ENCODE data around the gene TMEM164.
A peak's percentile ranks its signal among the peaks of the same experiment; 100 is the strongest.
"Not testable (repeated sequence)": the region's sequence is repeated elsewhere in the genome, so short reads cannot be mapped to it uniquely, and the experiment has no call there.

Gene TMEM164

DNA sequence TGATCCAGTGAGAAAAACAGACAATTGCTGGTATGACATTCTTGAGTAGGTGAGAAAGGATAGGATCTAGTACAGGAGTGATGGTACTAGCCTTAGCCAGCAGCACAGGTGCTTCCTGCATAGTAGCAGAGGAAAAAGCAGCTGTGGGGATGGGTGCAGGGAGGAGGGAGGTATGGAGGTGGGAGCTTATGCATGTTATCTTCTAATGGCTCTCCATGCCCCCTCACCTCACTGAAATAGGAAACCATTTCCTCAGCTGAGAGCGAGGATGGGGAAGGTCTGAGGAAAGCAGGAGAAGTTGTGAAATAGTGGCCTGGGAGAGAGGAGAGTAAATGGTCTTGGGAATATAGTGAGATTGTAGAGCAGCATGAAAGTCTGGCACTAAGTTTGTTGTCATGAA lies 136.3 kb downstream of the TMEM164 start:
- no peak overlapping the region for H3K27ac ChIP-seq (ENCODE audit: low read depth, low read length)
- H3K9me3 ChIP-seq (ENCODE audit: control insufficient read depth in 5 of 5, low read length in 5 of 5) = no peaks in the 10 kb centered on the region
- no peaks in the 10 kb centered on the region for H3K36me3 ChIP-seq (ENCODE audit: control insufficient read depth in 5 of 5, insufficient read depth in 5 of 5, low read length in 5 of 5)
- H3K27me3 ChIP-seq (ENCODE audit: control insufficient read depth in 5 of 5, insufficient read depth in 4 of 5, low read length in 5 of 5) = peaks cover 0 to 14% (median 2%) of the 10 kb centered on the region in 5 donors
- no peak overlapping the region for H3K4me3 ChIP-seq (ENCODE audit: low read depth in 1 of 5, low read length in 5 of 5)
- H3K9ac ChIP-seq (ENCODE audit: low read length in 5 of 5) = no peak overlapping the region
- peaks cover 3 to 26% (median 22%) of the 10 kb centered on the region in 5 donors for H3K4me1 ChIP-seq (ENCODE audit: control insufficient read depth in 5 of 5, insufficient read depth in 5 of 5, low read length in 5 of 5)

GRCh38 chrX:110142096-110142495 lies 139.2 kb downstream of the TMEM164 start:
- peak overlapping the region; percentile 45 for H3K27ac ChIP-seq (ENCODE audit: low read depth, low read length)
- H3K4me1 ChIP-seq (ENCODE audit: control insufficient read depth in 5 of 5, insufficient read depth in 5 of 5, low read length in 5 of 5) = peaks cover 3 to 51% (median 46%) of the 10 kb centered on the region in 5 donors
- peaks cover 0 to 14% (median 8%) of the 10 kb centered on the region in 5 donors for H3K27me3 ChIP-seq (ENCODE audit: control insufficient read depth in 5 of 5, insufficient read depth in 4 of 5, low read length in 5 of 5)

DNA sequence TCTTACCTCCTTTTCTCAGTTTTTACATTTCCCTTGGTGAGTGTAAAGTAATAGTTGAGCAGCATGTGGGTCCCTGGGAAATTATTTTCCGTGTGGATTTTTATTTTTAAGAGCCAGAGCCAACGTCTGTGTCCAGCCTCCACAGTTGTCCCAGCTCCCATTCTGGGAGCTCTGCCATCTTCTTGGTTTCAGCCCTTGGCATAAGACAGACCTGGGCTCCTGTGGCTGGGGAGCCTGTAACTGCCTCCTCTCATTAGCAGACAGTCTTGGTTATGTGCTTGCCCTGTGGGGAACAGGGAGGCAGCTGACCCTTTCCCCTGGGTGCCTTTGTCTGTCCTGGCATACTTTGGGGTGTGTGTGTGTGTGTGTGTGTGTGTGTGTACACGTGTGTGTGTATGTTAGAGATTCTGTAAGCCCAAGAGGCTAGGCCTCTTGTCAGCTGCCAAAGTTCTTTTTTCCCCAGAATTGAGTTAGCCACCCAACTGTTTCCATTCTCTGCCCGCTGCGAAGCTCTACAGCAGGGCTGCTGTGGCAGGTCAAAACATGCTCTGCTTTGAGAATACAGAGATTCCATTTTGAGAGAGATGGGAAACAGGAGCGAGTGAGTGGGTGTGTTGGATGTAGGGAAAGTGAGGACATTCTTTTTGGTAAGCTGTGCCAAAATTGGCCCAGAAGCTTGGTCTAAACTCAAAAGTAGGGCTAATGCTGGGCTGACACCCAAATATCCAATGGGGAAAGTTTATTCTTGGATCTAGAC lies 140.7 kb downstream of the TMEM164 start:
- H3K9me3 ChIP-seq (ENCODE audit: control insufficient read depth in 5 of 5, low read length in 5 of 5) = no peaks in the 10 kb centered on the region
- no peak overlapping the region for H3K9ac ChIP-seq (ENCODE audit: low read length in 5 of 5)
- peak overlapping the region; percentile 45 for H3K27ac ChIP-seq (ENCODE audit: low read depth, low read length)
- H3K27me3 ChIP-seq (ENCODE audit: control insufficient read depth in 5 of 5, insufficient read depth in 4 of 5, low read length in 5 of 5) = peaks cover 0 to 11% (median 8%) of the 10 kb centered on the region in 5 donors
- no peak overlapping the region for H3K4me3 ChIP-seq (ENCODE audit: low read depth in 1 of 5, low read length in 5 of 5)
- peaks cover 3 to 51% (median 46%) of the 10 kb centered on the region in 5 donors for H3K4me1 ChIP-seq (ENCODE audit: control insufficient read depth in 5 of 5, insufficient read depth in 5 of 5, low read length in 5 of 5)
- peaks cover 0 to 5% (median 0%) of the 10 kb centered on the region in 5 donors for H3K36me3 ChIP-seq (ENCODE audit: control insufficient read depth in 5 of 5, insufficient read depth in 5 of 5, low read length in 5 of 5)

More at GRCh38 chrX:110142096-110142495, 139.2 kb downstream of the TMEM164 start:
- Histone ChIP-seq H3K4me3 (ENCODE audit: low read depth in 1 of 5, low read length in 5 of 5) (no peak overlapping the region), H3K9ac (ENCODE audit: low read length in 5 of 5) (no peak overlapping the region), H3K36me3 (ENCODE audit: control insufficient read depth in 5 of 5, insufficient read depth in 5 of 5, low read length in 5 of 5) (peaks cover 0 to 3% (median 0%) of the 10 kb centered on the region in 5 donors), H3K9me3 (ENCODE audit: control insufficient read depth in 5 of 5, low read length in 5 of 5) (no peaks in the 10 kb centered on the region)

DNA sequence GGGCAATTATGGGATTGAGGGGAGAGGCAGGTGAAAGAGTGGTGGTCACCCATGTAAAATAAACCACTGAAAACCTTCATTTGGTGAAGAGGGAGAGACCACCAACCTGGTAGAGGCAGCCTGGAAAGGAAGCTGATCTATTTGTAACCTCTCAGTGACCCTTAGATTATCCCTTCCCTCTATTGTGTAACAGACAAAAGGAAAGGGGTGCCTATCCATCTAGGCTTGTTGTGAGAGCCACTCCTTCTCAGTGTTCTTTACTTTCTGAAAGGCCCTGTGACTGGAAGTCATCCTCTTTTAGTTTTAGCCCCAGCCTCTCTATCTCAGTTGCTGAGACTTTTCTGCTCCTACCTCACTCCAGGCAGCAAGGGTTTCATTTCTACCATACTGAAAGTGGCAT lies 142.4 kb downstream of the TMEM164 start:
- no peak overlapping the region for H3K4me3 ChIP-seq (ENCODE audit: low read depth in 1 of 5, low read length in 5 of 5)
- peak overlapping the region; percentile 8 for H3K27ac ChIP-seq (ENCODE audit: low read depth, low read length)
- peaks cover 3 to 46% (median 43%) of the 10 kb centered on the region in 5 donors for H3K4me1 ChIP-seq (ENCODE audit: control insufficient read depth in 5 of 5, insufficient read depth in 5 of 5, low read length in 5 of 5)
- peaks cover 0 to 10% (median 8%) of the 10 kb centered on the region in 5 donors for H3K27me3 ChIP-seq (ENCODE audit: control insufficient read depth in 5 of 5, insufficient read depth in 4 of 5, low read length in 5 of 5)
- no peaks in the 10 kb centered on the region for H3K9me3 ChIP-seq (ENCODE audit: control insufficient read depth in 5 of 5, low read length in 5 of 5)
- H3K36me3 ChIP-seq (ENCODE audit: control insufficient read depth in 5 of 5, insufficient read depth in 5 of 5, low read length in 5 of 5) = peaks cover 0 to 6% (median 5%) of the 10 kb centered on the region in 5 donors
- H3K9ac ChIP-seq (ENCODE audit: low read length in 5 of 5) = no peak overlapping the region

- H3K9me3 ChIP-seq (ENCODE audit: control insufficient read depth in 5 of 5, low read length in 5 of 5) = no peaks in the 10 kb centered on the region
- H3K27ac ChIP-seq (ENCODE audit: low read depth, low read length) = no peak overlapping the region
- H3K4me1 ChIP-seq (ENCODE audit: control insufficient read depth in 5 of 5, insufficient read depth in 5 of 5, low read length in 5 of 5) = peaks cover 3 to 46% (median 43%) of the 10 kb centered on the region in 5 donors
- H3K36me3 ChIP-seq (ENCODE audit: control insufficient read depth in 5 of 5, insufficient read depth in 5 of 5, low read length in 5 of 5) = peaks cover 0 to 6% (median 5%) of the 10 kb centered on the region in 5 donors
- H3K9ac ChIP-seq (ENCODE audit: low read length in 5 of 5) = no peak overlapping the region
- H3K4me3 ChIP-seq (ENCODE audit: low read depth in 1 of 5, low read length in 5 of 5) = no peak overlapping the region
- peaks cover 0 to 10% (median 8%) of the 10 kb centered on the region in 5 donors for H3K27me3 ChIP-seq (ENCODE audit: control insufficient read depth in 5 of 5, insufficient read depth in 4 of 5, low read length in 5 of 5)
Observed at GRCh38 chrX:110145854-110146253, 142.9 kb downstream of the TMEM164 start.

- Histone ChIP-seq H3K27ac (ENCODE audit: low read depth, low read length) (no peak overlapping the region), H3K9ac (ENCODE audit: low read length in 5 of 5) (no peak overlapping the region), H3K4me1 (ENCODE audit: control insufficient read depth in 5 of 5, insufficient read depth in 5 of 5, low read length in 5 of 5) (peaks cover 3 to 46% (median 43%) of the 10 kb centered on the region in 5 donors), H3K9me3 (ENCODE audit: control insufficient read depth in 5 of 5, low read length in 5 of 5) (no peaks in the 10 kb centered on the region), H3K27me3 (ENCODE audit: control insufficient read depth in 5 of 5, insufficient read depth in 4 of 5, low read length in 5 of 5) (peaks cover 0 to 10% (median 8%) of the 10 kb centered on the region in 5 donors), H3K36me3 (ENCODE audit: control insufficient read depth in 5 of 5, insufficient read depth in 5 of 5, low read length in 5 of 5) (peaks cover 0 to 6% (median 5%) of the 10 kb centered on the region in 5 donors), H3K4me3 (ENCODE audit: low read depth in 1 of 5, low read length in 5 of 5) (no peak overlapping the region)
Observed at GRCh38 chrX:110146521-110146920, 143.6 kb downstream of the TMEM164 start.

GRCh38 chrX:110153244-110153643 lies 150.3 kb downstream of the TMEM164 start:
- H3K27me3 ChIP-seq (ENCODE audit: control insufficient read depth in 5 of 5, insufficient read depth in 4 of 5, low read length in 5 of 5) = peaks cover 0 to 7% (median 0%) of the 10 kb centered on the region in 5 donors
- no peak overlapping the region for H3K4me3 ChIP-seq (ENCODE audit: low read depth in 1 of 5, low read length in 5 of 5)
- H3K9me3 ChIP-seq (ENCODE audit: control insufficient read depth in 5 of 5, low read length in 5 of 5) = no peaks in the 10 kb centered on the region
- no peak overlapping the region for H3K27ac ChIP-seq (ENCODE audit: low read depth, low read length)
- no peaks in the 10 kb centered on the region for H3K4me1 ChIP-seq (ENCODE audit: control insufficient read depth in 5 of 5, insufficient read depth in 5 of 5, low read length in 5 of 5)
- H3K9ac ChIP-seq (ENCODE audit: low read length in 5 of 5) = no peak overlapping the region
- H3K36me3 ChIP-seq (ENCODE audit: control insufficient read depth in 5 of 5, insufficient read depth in 5 of 5, low read length in 5 of 5) = peaks cover 0 to 9% (median 3%) of the 10 kb centered on the region in 5 donors

DNA sequence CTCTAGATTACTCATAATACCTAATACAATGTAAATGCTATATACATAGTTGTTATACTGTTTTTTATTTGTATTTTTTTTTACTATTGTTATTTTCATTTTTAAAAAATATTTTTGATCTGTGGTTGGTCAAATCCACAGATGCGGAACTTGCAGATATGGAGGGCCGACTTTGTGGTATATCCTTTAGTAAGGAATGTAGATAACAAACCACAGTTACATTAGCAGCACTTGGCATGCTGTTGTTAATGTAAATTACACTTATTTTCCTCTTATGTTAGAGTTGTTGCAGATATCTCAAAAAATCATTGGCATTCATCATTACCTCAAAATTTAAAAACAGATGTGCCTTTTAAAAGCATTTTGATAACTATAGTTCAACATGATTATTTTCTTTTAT lies 151.0 kb downstream of the TMEM164 start:
- Histone ChIP-seq H3K9ac (ENCODE audit: low read length in 5 of 5) (no peak overlapping the region), H3K27me3 (ENCODE audit: control insufficient read depth in 5 of 5, insufficient read depth in 4 of 5, low read length in 5 of 5) (peaks cover 0 to 7% (median 0%) of the 10 kb centered on the region in 5 donors), H3K27ac (ENCODE audit: low read depth, low read length) (no peak overlapping the region), H3K36me3 (ENCODE audit: control insufficient read depth in 5 of 5, insufficient read depth in 5 of 5, low read length in 5 of 5) (peaks cover 0 to 9% (median 3%) of the 10 kb centered on the region in 5 donors), H3K9me3 (ENCODE audit: control insufficient read depth in 5 of 5, low read length in 5 of 5) (no peaks in the 10 kb centered on the region), H3K4me1 (ENCODE audit: control insufficient read depth in 5 of 5, insufficient read depth in 5 of 5, low read length in 5 of 5) (no peaks in the 10 kb centered on the region), H3K4me3 (ENCODE audit: low read depth in 1 of 5, low read length in 5 of 5) (no peak overlapping the region)

- H3K27me3 ChIP-seq (ENCODE audit: control insufficient read depth in 5 of 5, insufficient read depth in 4 of 5, low read length in 5 of 5); H3K9ac ChIP-seq (ENCODE audit: low read length in 5 of 5); H3K27ac ChIP-seq (ENCODE audit: low read depth, low read length); H3K9me3 ChIP-seq (ENCODE audit: control insufficient read depth in 5 of 5, low read length in 5 of 5); H3K4me1 ChIP-seq (ENCODE audit: control insufficient read depth in 5 of 5, insufficient read depth in 5 of 5, low read length in 5 of 5); H3K4me3 ChIP-seq (ENCODE audit: low read depth in 1 of 5, low read length in 5 of 5); H3K36me3 ChIP-seq (ENCODE audit: control insufficient read depth in 5 of 5, insufficient read depth in 5 of 5, low read length in 5 of 5): not testable (repeated sequence)
Observed at GRCh38 chrX:110154328-110154727, 151.4 kb downstream of the TMEM164 start.

DNA sequence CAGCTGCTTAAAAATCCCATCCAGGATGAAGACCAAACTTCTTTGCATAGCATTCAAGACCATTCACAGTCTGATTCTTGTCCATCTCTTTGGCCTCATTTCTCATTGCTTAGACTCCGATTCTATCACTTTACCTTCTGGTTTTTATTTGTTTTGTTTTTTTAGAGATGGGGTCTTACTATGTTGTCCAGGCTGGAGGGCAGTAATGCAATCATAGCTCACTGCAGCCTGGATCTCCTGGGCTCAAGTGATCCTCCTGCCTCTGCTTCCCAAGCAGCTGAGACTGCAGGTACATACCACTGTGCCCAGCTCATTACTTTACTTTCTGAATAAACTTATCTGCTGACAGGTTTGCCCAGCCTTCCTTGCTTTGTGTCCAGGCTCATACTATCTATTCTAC lies 152.8 kb downstream of the TMEM164 start:
- no peak overlapping the region for H3K4me3 ChIP-seq (ENCODE audit: low read depth in 1 of 5, low read length in 5 of 5)
- no peak overlapping the region for H3K27ac ChIP-seq (ENCODE audit: low read depth, low read length)
- no peaks in the 10 kb centered on the region for H3K9me3 ChIP-seq (ENCODE audit: control insufficient read depth in 5 of 5, low read length in 5 of 5)
- peaks cover 0 to 4% (median 3%) of the 10 kb centered on the region in 5 donors for H3K36me3 ChIP-seq (ENCODE audit: control insufficient read depth in 5 of 5, insufficient read depth in 5 of 5, low read length in 5 of 5)
- H3K4me1 ChIP-seq (ENCODE audit: control insufficient read depth in 5 of 5, insufficient read depth in 5 of 5, low read length in 5 of 5) = peaks cover 0 to 2% (median 1%) of the 10 kb centered on the region in 5 donors
- peaks cover 0 to 7% (median 4%) of the 10 kb centered on the region in 5 donors for H3K27me3 ChIP-seq (ENCODE audit: control insufficient read depth in 5 of 5, insufficient read depth in 4 of 5, low read length in 5 of 5)
- no peak overlapping the region for H3K9ac ChIP-seq (ENCODE audit: low read length in 5 of 5)

Data from subcutaneous abdominal adipose tissue (tissue), 5 donors.